ENCODE results near the gene GJC2. TPM values are rescaled to one million over a fixed set of nuclear protein-coding genes. Genes with fewer than 3 reads are reported as not detected.

The GJC2 gene
- 1 to 10 TPM; 2.6 to 2.8 TPM for total RNA-seq
- polyA plus RNA-seq = under 1 TPM in 2 of 3 donors, not detected in 1; 0.16 to 0.22 TPM
- 0.45 to 9.0 (median 3.0) reads per million in 6 experiments for total RNA-seq

DNA sequence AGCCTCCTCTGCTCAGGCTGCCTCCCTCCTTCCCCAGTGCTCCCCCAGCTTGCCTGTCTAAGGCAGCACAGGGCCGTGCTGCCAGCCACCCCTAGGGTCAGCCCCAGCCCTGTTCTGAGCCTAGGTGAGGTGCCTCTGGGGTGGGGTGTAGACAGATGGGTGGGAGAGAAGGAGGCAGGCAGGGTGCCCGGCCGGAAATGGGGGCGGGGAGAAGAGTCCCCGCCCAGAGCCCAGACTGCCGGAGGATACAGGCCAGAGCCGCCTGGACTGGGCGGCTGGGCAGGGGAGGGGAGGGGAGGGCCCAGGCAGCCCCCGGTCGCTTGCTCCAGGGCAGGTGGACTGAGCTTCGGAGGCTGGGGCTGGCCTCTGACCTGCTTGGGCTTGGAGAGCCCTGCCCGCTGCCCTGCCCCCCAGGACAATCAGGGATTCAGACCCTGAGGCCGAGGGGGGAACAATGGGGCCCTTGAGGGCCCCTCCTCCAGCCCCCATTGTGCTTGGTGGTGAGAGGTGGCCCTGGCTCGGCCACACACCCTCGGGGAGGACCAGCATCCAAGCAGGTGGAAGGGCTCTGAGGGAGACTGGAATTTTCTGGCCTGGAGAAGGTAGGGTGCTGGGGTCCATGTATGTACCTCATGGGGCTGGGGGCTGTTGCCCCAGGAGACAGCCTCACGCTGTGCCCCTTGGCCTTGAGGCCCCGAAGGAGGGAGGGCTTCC is at the start of gene GJC2:
TSS of gene GJC2 (plus strand) at position 525 of the 714 bp plus-strand sequence. CDS start 7,829 bp downstream, outside the sequence.
- peak within 1 kb of the TSS in 2 of 10 donors; percentile 40 to 48 for H3K27ac Mint-ChIP-seq
- no peaks in the 10 kb centered on the region for H3K27me3 Mint-ChIP-seq
- ATAC-seq (no peak), DNase-seq (peak in 1 of 10 donors; percentile 59)
- H3K36me3 Mint-ChIP-seq = no peaks in the 10 kb centered on the region
- no peaks in the 10 kb centered on the region for H3K9me3 Mint-ChIP-seq
- H3K4me3 Mint-ChIP-seq = no peak within 1 kb of the TSS
- POLR2A ChIA-PET = interaction anchor here (1.5 kb wide), 1 partner anchor 12 kb away, joined by 3 read pairs; no protein-coding TSS in a partner anchor
- peaks cover 3 to 23% (median 7%) of the 10 kb centered on the region in 4 donors for H3K4me1 Mint-ChIP-seq

DNA sequence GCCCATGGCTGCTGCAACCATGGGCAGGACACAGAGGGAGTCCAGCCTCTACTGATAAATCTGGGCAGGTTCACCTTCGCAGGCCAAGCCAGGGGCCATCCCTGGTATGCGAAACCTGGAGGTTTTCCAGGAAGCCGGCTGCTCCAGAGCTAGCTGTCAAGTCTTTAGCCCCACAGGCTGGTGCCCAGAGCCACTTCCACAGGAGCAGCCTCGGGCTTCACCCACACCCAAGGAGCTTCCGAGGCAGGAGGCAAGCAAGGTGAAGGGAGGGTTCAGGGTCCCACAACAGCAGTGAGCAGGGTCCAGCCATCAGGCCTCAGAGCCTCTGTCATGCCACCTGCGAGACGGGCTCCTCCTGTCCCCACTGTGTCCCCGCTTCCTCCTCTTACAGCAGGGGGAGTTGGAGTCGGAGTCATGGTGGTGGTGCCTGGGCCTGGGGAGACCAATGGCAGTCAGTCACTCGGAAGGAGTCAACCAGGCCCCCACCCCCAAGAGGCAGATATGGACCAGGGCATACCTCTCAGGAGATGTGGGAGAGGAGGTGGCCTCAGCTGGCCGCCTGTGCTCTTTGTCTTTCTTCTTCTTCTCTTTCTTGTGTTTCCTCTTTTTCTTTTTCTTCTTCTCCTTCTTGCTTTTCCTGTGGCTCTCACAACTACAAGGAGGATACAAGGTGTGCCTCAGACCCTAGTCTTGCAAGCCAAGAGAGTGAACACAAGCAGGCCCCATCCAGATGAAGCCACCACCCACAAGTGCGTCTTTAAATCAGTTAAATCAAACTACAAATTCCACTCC is 48.7 kb upstream of the GJC2 start:
- DNase-seq (peak in 1 of 10 donors; percentile 56), ATAC-seq (no peak)
- Mint-ChIP-seq H3K4me1 (peaks cover 10 to 34% (median 32%) of the 10 kb centered on the region in 4 donors), H3K9me3 (no peaks in the 10 kb centered on the region), H3K4me3 (peak overlapping the region; percentile 24 to 98 (median 78)), H3K27ac (peak overlapping the region; percentile 63 to 93 (median 90)), H3K27me3 (peaks cover 0 to 1% (median 0%) of the 10 kb centered on the region in 5 donors), H3K36me3 (peaks cover 0 to 40% (median 0%) of the 10 kb centered on the region in 3 donors)
- POLR2A ChIA-PET = interaction anchor here (1.5 kb wide), 1 partner anchor 19 kb away, joined by 3 read pairs; the partner anchor contains the start of gene ARF1

DNA sequence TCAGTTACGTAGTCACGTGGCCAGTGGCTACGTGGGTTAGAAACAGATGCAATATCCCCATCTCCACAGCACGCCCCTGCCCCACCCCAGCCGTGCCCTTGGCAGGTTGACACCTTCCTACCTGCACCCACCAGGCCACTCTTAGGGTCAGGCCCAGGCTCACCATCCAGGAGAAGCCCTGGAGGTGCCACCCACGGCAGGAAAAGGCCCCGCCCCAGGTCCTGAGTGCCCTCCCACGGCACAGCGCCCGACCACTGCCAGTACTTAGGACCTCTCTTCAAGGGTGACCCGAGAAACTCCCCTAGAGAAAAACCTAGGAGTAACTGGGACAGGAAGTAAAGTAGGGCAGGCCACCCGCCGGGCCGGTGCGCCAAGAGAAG is 48.1 kb upstream of the GJC2 start:
- Mint-ChIP-seq H3K27ac (peak overlapping the region; percentile 63 to 93 (median 90)), H3K4me1 (peaks cover 10 to 31% (median 30%) of the 10 kb centered on the region in 4 donors), H3K9me3 (no peaks in the 10 kb centered on the region), H3K27me3 (peaks cover 0 to 1% (median 0%) of the 10 kb centered on the region in 5 donors), H3K4me3 (peak overlapping the region; percentile 24 to 98 (median 78)), H3K36me3 (peaks cover 0 to 41% (median 0%) of the 10 kb centered on the region in 3 donors)
- peak in 1 of 10 donors; percentile 61 for DNase-seq
- ATAC-seq = no peak
- POLR2A ChIA-PET = no interaction called here

DNA sequence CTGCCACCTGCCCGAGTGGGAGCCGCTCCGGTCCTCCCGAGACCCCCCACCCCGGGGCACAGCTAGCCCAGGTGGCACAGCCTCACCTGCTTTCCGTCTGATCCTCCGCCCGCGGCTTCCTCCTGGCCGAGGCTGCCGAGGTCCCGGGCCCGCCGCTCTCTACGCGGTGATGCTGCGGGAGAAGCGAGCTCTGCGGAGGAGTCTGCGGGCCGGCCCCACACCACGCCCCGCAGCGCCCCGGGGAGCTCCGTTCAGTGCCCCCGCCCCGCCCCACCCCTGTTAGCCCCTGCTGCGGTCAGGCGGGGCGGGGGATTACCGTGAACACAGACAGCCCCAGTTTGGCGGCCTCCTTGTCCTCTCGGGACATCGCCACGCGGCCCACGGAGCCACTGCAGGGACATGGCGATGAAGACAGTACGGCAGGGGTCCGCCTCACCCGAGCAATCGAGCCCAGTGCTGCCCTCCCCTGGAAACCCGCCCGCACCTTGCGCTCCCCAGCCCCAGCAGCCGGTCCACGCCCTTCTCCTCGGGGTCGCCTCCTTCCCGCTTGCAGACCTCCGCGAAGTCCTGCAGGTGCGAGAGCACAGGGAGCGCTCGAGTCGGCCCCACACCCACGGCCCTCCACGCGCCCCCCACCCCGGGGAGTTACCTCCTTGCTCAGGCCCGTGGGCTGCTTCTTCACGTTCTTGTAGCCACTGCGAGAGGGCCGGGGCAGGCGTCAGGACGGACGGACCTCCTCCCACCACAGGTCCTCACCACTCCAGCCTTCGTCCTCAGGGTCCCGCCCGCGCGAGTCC is 47.5 kb upstream of the GJC2 start:
- peak; percentile 45 to 79 (median 60) for DNase-seq
- POLR2A ChIA-PET = interaction anchor here (0.5 to 0.7 kb wide), 2 partner anchors 16 to 305 kb away, joined by 3 to 4 read pairs; partner anchors contain the start of gene TRIM11
- ATAC-seq = peak; percentile 55 to 61
- Mint-ChIP-seq H3K9me3 (no peaks in the 10 kb centered on the region), H3K4me1 (peaks cover 10 to 34% (median 32%) of the 10 kb centered on the region in 4 donors), H3K27ac (peak overlapping the region in 9 of 10 donors; percentile 25 to 95 (median 88)), H3K27me3 (peaks cover 0 to 1% (median 0%) of the 10 kb centered on the region in 5 donors), H3K36me3 (peaks cover 0 to 43% (median 0%) of the 10 kb centered on the region in 3 donors), H3K4me3 (peak overlapping the region; percentile 65 to 98 (median 80))

DNA sequence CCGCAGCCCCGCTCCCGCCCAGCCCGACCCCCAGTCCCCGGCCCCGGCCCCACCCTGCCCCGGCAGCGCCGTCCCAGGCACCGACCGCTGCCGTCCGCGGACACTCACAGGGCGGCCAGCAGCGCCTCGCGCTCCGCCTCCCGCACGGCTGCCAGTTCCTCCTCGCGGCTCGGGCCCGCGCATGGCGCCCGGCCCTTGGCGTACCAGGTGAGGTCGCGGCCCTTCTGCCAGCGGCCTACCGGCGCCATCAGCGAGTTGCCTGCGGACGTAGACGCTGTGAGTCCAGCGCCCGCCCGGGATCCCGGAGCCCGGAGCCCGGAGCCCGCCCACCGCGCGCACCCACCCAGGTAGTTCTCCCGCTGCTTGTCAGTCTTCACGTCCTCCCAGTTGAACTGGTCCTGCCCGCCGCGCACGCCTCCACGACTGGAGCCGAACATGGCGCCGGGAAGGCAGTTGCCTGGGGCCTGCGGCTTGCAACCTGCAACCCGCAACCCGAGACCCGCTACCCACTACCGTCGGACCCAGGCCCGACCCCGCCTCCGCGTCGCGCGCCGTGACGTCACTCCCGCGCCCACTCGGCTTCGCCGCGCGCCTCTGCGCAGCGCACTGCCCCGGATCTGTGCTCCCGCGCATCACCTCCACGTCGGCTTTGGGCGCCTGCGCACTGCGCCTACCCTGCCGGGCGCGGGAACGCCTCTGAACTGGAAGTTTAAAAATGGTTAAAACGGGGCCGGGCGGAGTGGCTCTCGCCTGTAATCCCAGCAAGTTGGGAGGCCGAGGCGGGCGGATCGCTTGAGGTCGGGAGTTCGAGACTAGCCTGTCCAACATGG is 46.7 kb upstream of the GJC2 start, which contains the start of gene C1orf35:
TSS of gene C1orf35 (minus strand) at position 535 of the 830 bp plus-strand sequence. CDS start at position 437, 98 bp downstream.
- POLR2A ChIA-PET = interaction anchor here (0.8 to 1.1 kb wide), 2 partner anchors 20 to 62 kb away, joined by 4 to 7 read pairs; partner anchors contain the start of genes ARF1 and IBA57
- ATAC-seq (peak; percentile 80 to 81), DNase-seq (peak; percentile 89 to 96 (median 94))
- H3K9me3 Mint-ChIP-seq = no peaks in the 10 kb centered on the region
- peak within 1 kb of the TSS; percentile 88 to 98 (median 95) for H3K27ac Mint-ChIP-seq
- peaks cover 0 to 1% (median 0%) of the 10 kb centered on the region in 5 donors for H3K27me3 Mint-ChIP-seq
- peaks cover 0 to 39% (median 0%) of the 10 kb centered on the region in 3 donors for H3K36me3 Mint-ChIP-seq
- H3K4me3 Mint-ChIP-seq = peak within 1 kb of the TSS; percentile 91 to 98 (median 92)
- peaks cover 10 to 35% (median 33%) of the 10 kb centered on the region in 4 donors for H3K4me1 Mint-ChIP-seq

DNA sequence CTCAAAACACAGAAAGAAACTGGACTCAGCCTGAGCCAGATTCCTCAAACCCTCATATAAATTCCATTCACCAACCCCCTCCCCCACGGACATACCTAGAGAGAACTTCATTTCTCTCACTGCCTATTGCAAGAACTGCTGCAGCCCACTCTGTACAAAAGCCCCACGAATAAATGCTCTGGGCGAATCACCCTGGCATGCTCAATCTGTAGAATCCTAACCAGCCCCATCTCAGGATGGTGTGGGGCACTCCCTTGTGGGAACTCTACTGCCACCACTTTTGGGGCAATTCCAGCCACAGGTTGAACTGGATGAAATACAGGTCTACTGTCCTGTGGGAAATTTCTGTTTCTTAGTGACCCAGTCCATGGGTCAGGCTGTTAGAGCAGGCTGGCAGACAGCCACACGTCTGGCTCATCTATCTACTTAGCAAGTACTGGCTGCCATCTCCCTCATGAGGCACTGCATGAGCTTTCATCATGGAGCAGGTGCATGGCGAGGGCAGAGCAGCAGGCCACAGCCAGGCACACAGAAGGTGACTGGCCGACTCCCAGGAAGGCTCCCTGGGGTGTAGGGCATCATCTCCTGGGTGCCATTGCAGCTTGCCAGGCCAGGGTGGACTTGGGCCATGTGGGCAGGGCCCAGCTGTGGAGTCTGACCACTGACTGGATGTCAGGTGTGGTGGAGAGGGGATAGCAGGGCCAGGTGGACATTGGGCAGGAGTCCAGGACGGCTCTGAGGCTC is 45.0 kb upstream of the GJC2 start:
- ATAC-seq (no peak), DNase-seq (no peak)
- H3K4me3 Mint-ChIP-seq = peak overlapping the region; percentile 46 to 98 (median 86)
- peaks cover 0 to 1% (median 0%) of the 10 kb centered on the region in 5 donors for H3K27me3 Mint-ChIP-seq
- H3K4me1 Mint-ChIP-seq = peaks cover 14 to 45% (median 42%) of the 10 kb centered on the region in 4 donors
- no peaks in the 10 kb centered on the region for H3K9me3 Mint-ChIP-seq
- POLR2A ChIA-PET = interaction anchor here (1.0 to 2.6 kb wide), 3 partner anchors 16 to 61 kb away, joined by 3 to 11 read pairs (median 7); partner anchors contain the start of genes ARF1 and IBA57
- H3K36me3 Mint-ChIP-seq = peaks cover 0 to 24% (median 0%) of the 10 kb centered on the region in 3 donors
- H3K27ac Mint-ChIP-seq = peak overlapping the region in 8 of 10 donors; percentile 59 to 98 (median 83)

DNA sequence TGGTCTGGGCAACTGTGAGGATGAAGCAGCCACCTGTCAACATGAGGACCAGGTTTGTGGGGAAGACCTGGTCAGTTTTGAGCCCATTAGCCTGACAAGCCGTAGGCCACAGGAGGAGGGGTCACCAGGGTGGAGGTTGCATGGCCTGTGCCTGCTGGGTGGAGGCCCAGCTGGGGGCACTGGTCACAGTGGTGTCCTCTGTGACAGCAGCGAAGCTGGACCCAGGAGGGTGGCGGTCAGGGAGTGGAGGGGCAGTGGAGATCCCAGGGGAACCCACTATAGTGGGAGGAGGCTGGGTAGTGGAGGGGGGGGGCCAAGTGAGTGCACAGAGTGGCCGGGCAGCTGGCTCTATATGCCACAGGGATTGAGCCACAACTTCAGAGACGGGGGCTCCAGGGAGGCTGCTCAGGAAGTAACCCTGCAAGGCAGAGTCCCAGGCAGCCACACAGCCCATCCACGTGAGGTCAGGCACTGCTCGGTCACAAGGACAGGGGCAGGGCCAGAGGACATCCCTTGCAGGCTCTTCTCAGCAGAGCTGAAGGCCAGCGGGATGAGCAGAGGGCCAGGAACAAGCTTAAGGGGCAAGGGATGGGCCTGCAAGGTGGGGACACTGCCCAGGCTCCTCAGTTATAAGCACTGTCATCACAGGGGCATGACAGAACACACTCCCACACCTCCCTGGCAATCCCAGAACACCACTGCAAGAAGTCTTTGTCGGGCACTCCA is 44.3 kb upstream of the GJC2 start:
- Mint-ChIP-seq H3K4me1 (peaks cover 17 to 51% (median 49%) of the 10 kb centered on the region in 4 donors), H3K27ac (peak overlapping the region in 4 of 10 donors; percentile 15 to 59 (median 28))
- no peak for DNase-seq

DNA sequence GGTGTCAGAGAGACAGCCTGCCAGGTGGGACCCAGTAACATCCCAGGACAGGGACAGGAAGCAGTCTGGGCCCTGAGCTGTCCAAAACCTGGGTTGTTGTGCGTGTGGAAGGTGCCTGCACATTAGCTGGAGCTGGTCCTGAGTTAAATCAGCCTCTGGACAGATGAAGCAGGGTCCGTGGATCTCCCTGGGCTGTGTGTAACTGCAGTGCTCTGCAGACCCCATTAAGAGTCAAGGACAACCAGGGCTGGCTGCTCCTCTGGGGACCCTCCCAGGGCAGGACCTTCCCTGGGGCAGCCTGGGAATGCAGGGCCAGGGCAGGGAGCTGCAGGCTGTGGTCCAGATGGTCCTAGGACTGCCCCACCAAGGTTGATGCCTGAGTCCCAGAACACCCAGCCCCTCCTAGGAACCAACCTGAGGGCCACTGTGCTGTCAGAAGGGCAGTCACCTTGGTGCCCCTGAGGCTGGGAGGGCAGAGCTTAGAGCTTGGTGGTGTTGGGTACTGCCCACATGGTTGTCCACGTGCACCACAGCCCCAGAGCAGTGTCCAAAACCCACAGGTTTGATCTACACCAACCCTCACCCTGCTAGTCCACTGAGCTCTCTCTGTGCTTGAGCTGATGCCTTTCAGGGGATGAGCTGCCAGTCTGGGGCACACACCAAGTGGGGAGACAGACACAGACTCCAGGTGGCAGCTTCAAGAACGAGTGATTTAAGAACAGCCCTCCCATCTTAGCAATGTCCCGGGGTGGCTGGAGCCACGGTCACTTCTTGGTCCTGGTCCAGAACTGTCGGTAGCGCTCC is 43.5 kb upstream of the GJC2 start:
- no peaks in the 10 kb centered on the region for H3K9me3 Mint-ChIP-seq
- H3K4me3 Mint-ChIP-seq = peak overlapping the region in 7 of 10 donors; percentile 0 to 43 (median 11)
- peaks cover 0 to 1% (median 0%) of the 10 kb centered on the region in 5 donors for H3K27me3 Mint-ChIP-seq
- H3K27ac Mint-ChIP-seq = peak overlapping the region in 7 of 10 donors; percentile 5 to 84 (median 65)
- POLR2A ChIA-PET = interaction anchor here (0.6 to 2.6 kb wide), 8 partner anchors 14 to 301 kb away, joined by 3 to 11 read pairs (median 4); partner anchors contain the start of genes ARF1, GUK1, IBA57 and TRIM11
- H3K36me3 Mint-ChIP-seq = peaks cover 0 to 18% (median 0%) of the 10 kb centered on the region in 3 donors
- ATAC-seq = no peak
- DNase-seq = no peak
- peaks cover 17 to 51% (median 47%) of the 10 kb centered on the region in 4 donors for H3K4me1 Mint-ChIP-seq

More for the DNA sequence above, 44.3 kb upstream of the GJC2 start:
- H3K27me3 Mint-ChIP-seq = peaks cover 0 to 1% (median 0%) of the 10 kb centered on the region in 5 donors
- peaks cover 0 to 20% (median 0%) of the 10 kb centered on the region in 3 donors for H3K36me3 Mint-ChIP-seq
- no peak for ATAC-seq
- no peaks in the 10 kb centered on the region for H3K9me3 Mint-ChIP-seq
- peak overlapping the region in 4 of 10 donors; percentile 20 to 32 (median 27) for H3K4me3 Mint-ChIP-seq
- POLR2A ChIA-PET = interaction anchor here (1.0 to 2.6 kb wide), 3 partner anchors 17 to 60 kb away, joined by 3 to 11 read pairs (median 4); partner anchors contain the start of genes ARF1 and IBA57

DNA sequence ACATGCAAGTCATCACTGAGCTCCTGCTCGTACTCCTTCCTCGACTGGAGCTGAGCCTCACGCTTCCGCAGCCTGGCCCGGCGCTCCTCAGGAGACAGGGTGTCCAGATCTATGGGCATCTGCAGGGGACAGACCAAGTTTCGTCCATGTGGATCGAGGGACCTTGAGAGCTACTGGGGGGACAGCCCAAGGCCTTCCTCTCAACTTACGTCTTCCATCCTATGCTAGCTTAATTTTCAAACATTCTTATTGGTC is 43.0 kb upstream of the GJC2 start:
- H3K36me3 Mint-ChIP-seq = peaks cover 0 to 13% (median 0%) of the 10 kb centered on the region in 3 donors
- H3K4me3 Mint-ChIP-seq = peak overlapping the region in 7 of 10 donors; percentile 0 to 94 (median 22)
- no peak for ATAC-seq
- peak overlapping the region in 7 of 10 donors; percentile 20 to 84 (median 65) for H3K27ac Mint-ChIP-seq
- H3K9me3 Mint-ChIP-seq = no peaks in the 10 kb centered on the region
- DNase-seq = no peak
- H3K27me3 Mint-ChIP-seq = peaks cover 0 to 1% (median 0%) of the 10 kb centered on the region in 5 donors
- POLR2A ChIA-PET = interaction anchor here (0.6 to 2.6 kb wide), 8 partner anchors 15 to 300 kb away, joined by 3 to 11 read pairs (median 4); partner anchors contain the start of genes ARF1, GUK1, IBA57 and TRIM11
- peaks cover 13 to 46% (median 42%) of the 10 kb centered on the region in 4 donors for H3K4me1 Mint-ChIP-seq
